ENCODE results near the gene TBX10. TPM values are rescaled to one million over a fixed set of nuclear protein-coding genes. Genes with fewer than 3 reads are reported as not detected.

TBX10 gene
- total and polyA plus RNA-seq, 4 donors = 0.12 to 0.43 TPM; not detected in 2

- H3K36me3 ChIP-seq (ENCODE audit: control insufficient read depth in 4 of 4, insufficient read depth in 3 of 4, low read depth in 1 of 4, low read length in 3 of 4) = peaks cover 7 to 33% (median 16%) of the 10 kb centered on the region in 4 donors
- H3K27ac ChIP-seq (ENCODE audit: low read depth in 1 of 2, low read length in 2 of 2) = no peak overlapping the region
- H3K27me3 ChIP-seq (ENCODE audit: control insufficient read depth in 4 of 4, insufficient read depth in 4 of 4, low read length in 3 of 4) = no peaks in the 10 kb centered on the region
- WGBS = 95% methylated on average over 8 of the region's 8 CpGs
- DNase-seq (ENCODE audit: low spot score) = no peak
- TF ChIP-seq GABPA (IDR thresholded peaks at IDR 0.05 in 1 of 2, conservative IDR thresholded peaks at IDR 0.05 in 1 of 2) (no peak), SP1 (IDR thresholded peaks at IDR 0.05) (no peak), MAX (IDR thresholded peaks at IDR 0.05) (no peak), HNF4G (IDR thresholded peaks at IDR 0.05) (no peak), JUND (IDR thresholded peaks at IDR 0.05) (no peak), REST (IDR thresholded peaks at IDR 0.05) (no peak), CTCF (IDR thresholded peaks at IDR 0.05; ENCODE audit: low read depth, low read length, missing input control) (no peak), FOXA1 (IDR thresholded peaks at IDR 0.05) (no peak), FOXA2 (IDR thresholded peaks at IDR 0.05) (no peak), RXRA (IDR thresholded peaks at IDR 0.05) (no peak), HNF4A (conservative IDR thresholded peaks at IDR 0.05) (no peak), NR2F2 (IDR thresholded peaks at IDR 0.05) (no peak), ATF3 (IDR thresholded peaks at IDR 0.05) (no peak), RAD21 (IDR thresholded peaks at IDR 0.05) (no peak), YY1 (IDR thresholded peaks at IDR 0.05) (no peak), TAF1 (conservative IDR thresholded peaks at IDR 0.05) (no peak), EGR1 (IDR thresholded peaks at IDR 0.05; ENCODE audit: low read depth in 2 of 2) (no peak), ZBTB33 (IDR thresholded peaks at IDR 0.05) (no peak)
- H3K4me3 ChIP-seq (ENCODE audit: low read depth in 1 of 3, low read length in 3 of 3) = no peak overlapping the region
- peaks cover 10 to 24% (median 17%) of the 10 kb centered on the region in 4 donors for H3K4me1 ChIP-seq (ENCODE audit: control insufficient read depth in 4 of 4, insufficient read depth in 4 of 4, low read length in 3 of 4)
- H3K9me3 ChIP-seq (ENCODE audit: control insufficient read depth in 4 of 4, low read length in 3 of 4) = no peaks in the 10 kb centered on the region
- H3K9ac ChIP-seq (ENCODE audit: low read depth in 1 of 2, low read length in 2 of 2) = no peak overlapping the region
Measured at GRCh38 chr11:67608486-67608885, 31.1 kb downstream of the TBX10 start.
